ENCODE results near the gene LY6G6D.

The LY6G6D gene

DNA sequence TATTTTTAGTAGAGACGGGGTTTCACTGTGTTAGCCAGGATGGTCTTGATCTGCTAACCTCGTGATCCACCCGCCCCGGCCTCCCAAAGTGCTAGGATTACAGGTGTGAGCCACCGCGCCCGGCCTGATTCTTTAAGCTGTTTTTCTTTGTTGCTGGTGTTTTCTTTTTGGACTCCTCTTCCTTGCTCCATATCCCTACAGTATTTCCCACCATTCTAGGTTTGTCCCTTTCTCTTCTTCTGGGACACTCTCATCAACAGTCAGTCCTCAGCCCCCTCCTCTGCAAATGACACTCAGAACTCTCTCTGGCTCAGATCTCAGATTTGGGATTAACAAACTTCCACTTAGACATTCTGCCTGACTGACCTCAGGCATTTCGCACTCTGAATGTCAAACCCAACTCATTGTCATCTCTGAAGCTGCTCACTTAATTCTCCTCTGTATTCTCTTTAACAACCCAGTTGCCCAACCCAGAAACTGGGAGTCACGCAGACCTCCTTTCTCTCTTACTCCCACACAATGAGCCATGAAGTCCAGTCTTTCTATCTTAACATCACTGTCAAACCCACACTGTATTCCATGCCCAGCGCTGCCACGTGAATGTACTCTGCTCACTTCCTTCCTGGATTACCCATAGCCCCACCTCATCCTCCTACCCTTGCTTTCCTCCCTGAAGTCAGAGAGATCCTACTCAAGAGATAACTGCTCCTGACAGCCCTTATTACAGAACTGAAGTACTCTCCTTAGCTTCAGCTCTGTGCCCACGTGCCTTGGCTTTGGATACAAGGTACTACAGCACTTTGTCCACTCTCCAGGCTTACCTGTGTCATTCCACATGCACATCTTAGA is 10.6 kb downstream of the LY6G6D start:
- TF ChIP-seq, protein P1, sequence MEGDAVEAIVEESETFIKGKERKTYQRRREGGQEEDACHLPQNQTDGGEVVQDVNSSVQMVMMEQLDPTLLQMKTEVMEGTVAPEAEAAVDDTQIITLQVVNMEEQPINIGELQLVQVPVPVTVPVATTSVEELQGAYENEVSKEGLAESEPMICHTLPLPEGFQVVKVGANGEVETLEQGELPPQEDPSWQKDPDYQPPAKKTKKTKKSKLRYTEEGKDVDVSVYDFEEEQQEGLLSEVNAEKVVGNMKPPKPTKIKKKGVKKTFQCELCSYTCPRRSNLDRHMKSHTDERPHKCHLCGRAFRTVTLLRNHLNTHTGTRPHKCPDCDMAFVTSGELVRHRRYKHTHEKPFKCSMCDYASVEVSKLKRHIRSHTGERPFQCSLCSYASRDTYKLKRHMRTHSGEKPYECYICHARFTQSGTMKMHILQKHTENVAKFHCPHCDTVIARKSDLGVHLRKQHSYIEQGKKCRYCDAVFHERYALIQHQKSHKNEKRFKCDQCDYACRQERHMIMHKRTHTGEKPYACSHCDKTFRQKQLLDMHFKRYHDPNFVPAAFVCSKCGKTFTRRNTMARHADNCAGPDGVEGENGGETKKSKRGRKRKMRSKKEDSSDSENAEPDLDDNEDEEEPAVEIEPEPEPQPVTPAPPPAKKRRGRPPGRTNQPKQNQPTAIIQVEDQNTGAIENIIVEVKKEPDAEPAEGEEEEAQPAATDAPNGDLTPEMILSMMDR (IDR thresholded peaks at IDR 0.05; ENCODE audit: low read depth, low read length) = no peak
- DNase-seq (ENCODE audit: low read depth in 2 of 2) = peak; percentile 63 to 74
- no peak overlapping the region for H3K4me3 ChIP-seq (replicated peaks in 1 of 2; ENCODE audit: low read depth in 2 of 2, low read length in 2 of 2)

DNA sequence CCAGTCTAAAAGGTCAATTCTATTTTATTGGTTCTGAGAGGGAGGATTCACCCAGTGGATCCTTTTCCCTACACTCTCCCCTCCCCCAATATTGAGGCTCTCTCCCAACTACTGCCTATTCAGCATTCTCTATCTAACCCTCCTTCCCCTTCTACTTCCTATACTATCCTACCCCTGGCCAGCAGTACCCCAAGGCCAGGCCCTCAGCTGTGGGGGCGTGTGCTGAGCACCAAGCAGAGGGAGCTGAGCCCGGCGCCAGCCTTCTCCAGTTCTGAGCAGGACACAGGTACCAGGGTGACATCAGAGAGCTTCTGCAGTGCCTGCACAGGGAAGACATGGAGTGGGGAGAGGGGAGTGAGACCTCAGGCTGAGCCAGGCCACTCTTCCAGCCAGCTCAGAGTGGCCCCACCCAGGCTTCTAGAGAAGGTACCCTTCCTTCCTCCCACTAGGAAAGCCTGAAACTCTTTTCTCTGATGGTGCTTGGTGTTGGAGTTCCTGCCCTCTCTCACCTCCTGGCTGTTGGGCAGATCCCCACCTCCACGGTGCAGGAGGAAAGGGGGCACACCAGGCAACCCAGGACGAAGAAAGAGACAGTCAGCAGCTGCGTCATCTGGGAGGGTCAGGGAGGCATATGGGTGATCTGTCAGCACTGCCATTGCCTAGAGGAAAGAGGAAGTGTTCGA is 12.0 kb downstream of the LY6G6D start:
- TF ChIP-seq, protein P1 (IDR thresholded peaks at IDR 0.05; ENCODE audit: low read depth, low read length) = no peak
- H3K4me3 ChIP-seq (replicated peaks in 1 of 2; ENCODE audit: low read depth in 2 of 2, low read length in 2 of 2) = no peak overlapping the region
- no peak for DNase-seq (ENCODE audit: low read depth in 2 of 2)

DNA sequence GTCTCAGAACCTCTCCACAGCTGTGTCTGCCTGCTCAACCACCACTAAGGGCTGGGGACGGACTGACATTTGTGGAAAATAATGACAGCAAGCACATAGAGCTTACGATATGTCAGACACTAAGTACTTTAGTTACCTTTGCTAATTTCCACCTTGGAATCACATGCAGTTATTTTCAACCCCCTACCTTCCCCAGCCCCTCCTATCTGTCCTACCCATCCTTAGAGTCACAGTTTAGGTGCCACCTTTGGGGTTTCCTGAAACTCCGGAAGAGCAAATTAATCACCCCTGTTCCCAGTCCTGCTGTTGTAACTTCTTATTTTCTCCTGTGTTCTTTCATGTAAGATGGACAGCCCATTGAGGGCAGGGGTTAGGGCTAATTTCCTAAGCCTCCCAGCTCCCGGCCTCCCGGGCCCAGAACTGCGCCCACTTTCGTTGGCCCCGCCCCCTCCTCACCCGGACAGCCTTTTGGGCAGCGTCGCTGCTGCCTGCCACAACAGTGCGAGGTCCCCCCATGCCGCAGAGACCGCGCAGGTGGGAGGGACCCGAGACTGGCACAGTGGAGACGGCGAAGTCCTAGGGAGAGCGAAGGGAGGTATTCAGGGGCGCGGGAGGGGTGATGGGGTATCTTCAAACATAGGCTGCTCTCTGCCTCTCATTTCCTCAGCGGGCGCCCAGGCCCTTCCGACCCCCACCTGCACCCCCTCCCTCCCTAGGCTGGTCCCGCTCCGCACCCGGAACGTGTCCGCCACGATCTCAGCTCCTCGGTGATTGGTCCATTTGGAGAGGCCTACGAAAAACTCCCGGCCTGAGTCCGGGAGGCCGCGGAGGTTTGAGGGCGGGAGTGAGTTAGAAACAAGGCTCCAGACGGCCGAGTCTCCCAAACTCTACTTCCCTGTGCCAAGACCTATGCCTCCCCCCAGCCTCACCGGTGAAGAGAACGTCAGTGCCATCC is 12.8 kb downstream of the LY6G6D start:
- DNase-seq (ENCODE audit: low read depth in 2 of 2) = no peak
- peak overlapping the region; percentile 65 to 97 for H3K4me3 ChIP-seq (replicated peaks in 1 of 2; ENCODE audit: low read depth in 2 of 2, low read length in 2 of 2)
- TF ChIP-seq, protein P1 (IDR thresholded peaks at IDR 0.05; ENCODE audit: low read depth, low read length) = no peak

DNA sequence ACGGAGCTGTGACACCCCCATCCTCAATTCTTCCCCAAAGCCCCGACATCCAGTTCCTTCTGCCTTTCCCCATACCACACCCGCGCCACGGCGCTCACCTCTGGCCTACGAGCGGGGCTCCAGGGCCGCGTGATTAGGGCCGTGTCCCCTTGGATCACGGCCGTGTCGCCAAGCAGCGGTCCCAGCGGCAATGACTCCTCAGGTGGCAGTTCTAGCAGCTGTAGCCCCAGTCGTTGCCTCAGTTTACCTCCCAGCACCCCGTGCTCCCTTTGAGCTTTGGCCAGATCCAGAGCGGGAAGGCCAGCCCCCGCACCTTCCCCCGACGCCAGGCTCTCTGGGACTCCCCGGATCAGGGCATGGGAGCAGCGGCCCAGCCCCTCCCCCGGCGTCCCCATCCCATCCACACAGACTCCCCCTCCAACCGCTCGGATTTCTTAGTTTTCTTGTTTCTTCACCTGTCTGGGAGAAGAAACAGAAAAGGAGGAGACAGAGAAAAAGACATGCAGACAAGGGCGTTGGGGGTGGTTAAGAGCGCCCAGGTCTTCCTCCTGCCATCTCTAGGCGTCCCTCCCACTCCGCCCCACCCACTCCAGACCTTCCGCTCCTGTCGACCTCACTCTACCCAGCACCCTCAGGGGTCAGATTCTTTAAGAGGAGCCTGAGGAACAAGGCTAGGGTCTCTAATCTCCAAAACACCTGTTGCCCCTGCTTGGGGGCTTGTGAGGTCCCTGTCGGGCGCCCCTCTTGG is 13.8 kb downstream of the LY6G6D start, which contains the start of gene DDAH2:
Gene DDAH2, minus strand, starts transcription at position 533 of the 748 bp plus-strand sequence. Its CDS starts 138 bp downstream, at position 395.
- peak within 1 kb of the TSS; percentile 65 to 97 for H3K4me3 ChIP-seq (replicated peaks in 1 of 2; ENCODE audit: low read depth in 2 of 2, low read length in 2 of 2)
- DNase-seq (ENCODE audit: low read depth in 2 of 2) = no peak
- TF ChIP-seq, protein P1 (IDR thresholded peaks at IDR 0.05; ENCODE audit: low read depth, low read length) = peak; percentile 49

DNA sequence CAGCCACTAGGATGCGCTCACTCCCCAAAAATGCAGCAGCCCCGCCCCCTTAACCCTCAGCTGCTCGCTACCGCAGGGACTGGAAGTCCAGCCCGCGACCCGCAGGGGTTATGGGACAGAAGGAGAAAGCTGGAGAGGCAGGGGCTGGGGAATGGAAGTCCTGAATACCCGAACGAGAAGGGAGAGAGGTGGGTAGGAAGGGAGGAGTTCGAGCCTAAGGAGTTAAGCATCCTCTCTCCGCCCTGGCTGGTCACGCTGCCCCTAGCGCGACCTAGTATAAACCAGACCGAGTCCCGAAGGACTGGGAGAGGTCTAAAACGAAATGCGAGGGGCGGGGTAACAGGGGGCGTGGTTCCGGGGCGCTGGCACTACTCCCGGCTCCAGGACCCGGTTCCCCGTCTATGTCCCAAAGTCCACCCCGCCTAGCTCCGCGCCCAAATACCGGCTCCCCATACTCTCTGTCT is 14.4 kb downstream of the LY6G6D start:
- TF ChIP-seq, protein P1 (IDR thresholded peaks at IDR 0.05; ENCODE audit: low read depth, low read length) = no peak
- DNase-seq (ENCODE audit: low read depth in 2 of 2) = peak; percentile 92 to 94
- H3K4me3 ChIP-seq (replicated peaks in 1 of 2; ENCODE audit: low read depth in 2 of 2, low read length in 2 of 2) = peak overlapping the region; percentile 65 to 97

Data from cardiac fibroblast (primary cell).